Smooth muscle cell (in vitro differentiated cells): Measurements from ENCODE around the gene PLEKHA1. TPM values are rescaled to one million over a fixed set of nuclear protein-coding genes. Genes with fewer than 3 reads are reported as not detected.

Source experiments
- DNase-seq: peaks from one replicate; lab custom pipeline; 2025; ENCODE audit not compliant: unreplicated experiment; lab: John Stamatoyannopoulos, UW
- H2AFZ ChIP-seq: fragments of 200-600 bp; sonication (generic); 2 replicates; pipeline ENCODE4 v1.6.0; 2016; ENCODE audit warnings: antibody characterized with exemption, low read depth, mild to moderate bottlenecking
- H3F3A ChIP-seq: fragments of 200-600 bp; sonication (generic); 2 replicates; pipeline ENCODE4 v1.6.0; 2017; ENCODE audit warnings: antibody characterized with exemption, low read depth
- H3K27ac ChIP-seq: fragments of 200-600 bp; sonication (generic); 2 replicates; pipeline ENCODE4 v1.5.1; 2016; ENCODE audit warnings: low read depth, mild to moderate bottlenecking
- H3K27me3 ChIP-seq: fragments of 200-600 bp; sonication (generic); 2 replicates; pipeline ENCODE4 v1.6.1; 2016; ENCODE audit warnings: low read depth, mild to moderate bottlenecking
- H3K36me3 ChIP-seq: fragments of 200-600 bp; sonication (generic); 2 replicates; pipeline ENCODE4 v1.5.1; 2016; ENCODE audit warnings: low read depth
- H3K4me1 ChIP-seq: fragments of 200-600 bp; sonication (generic); 2 replicates; pipeline ENCODE4 v1.5.1; 2016; ENCODE audit warnings: low read depth
- H3K4me2 ChIP-seq: fragments of 200-600 bp; sonication (generic); 2 replicates; pipeline ENCODE4 v1.6.0; 2016; ENCODE audit warnings: mild to moderate bottlenecking
- H3K4me3 ChIP-seq: fragments of 200-600 bp; sonication (generic); 2 replicates; pipeline ENCODE4 v1.5.1; 2016; ENCODE audit warnings: mild to moderate bottlenecking
- H3K79me2 ChIP-seq: fragments of 200-600 bp; sonication (generic); 2 replicates; pipeline ENCODE4 v1.6.0; 2016; ENCODE audit warnings: low read depth, mild to moderate bottlenecking
- H3K9ac ChIP-seq: fragments of 200-600 bp; sonication (generic); 2 replicates; pipeline ENCODE4 v1.6.0; 2016; ENCODE audit warnings: low read depth
- H3K9me3 ChIP-seq: fragments of 200-600 bp; sonication (generic); replicated peaks from 2 replicates; pipeline ENCODE4 v1.5.1; 2016; ENCODE audit warnings: low read depth
- H4K20me1 ChIP-seq: fragments of 200-600 bp; sonication (generic); 2 replicates; pipeline ENCODE4 v1.6.0; 2016; ENCODE audit warnings: low read depth
- WGBS: methylation state at CpG from one replicate; pipeline ENCODE4 v1.1.7; 2016; ENCODE audit warnings: low lambda C conversion rate; 5-methylcytosine and 5-hydroxymethylcytosine counted together
- polyA plus RNA-seq: library from polyadenylated mRNA; unstranded; fragments of >200 nt; fragmentation: Nextera tagmentation; extraction: Ambion mirVana; gene quantifications from 2 replicates; pipeline ENCODE4 v1.2.1, GENCODE V29; 2016
- total RNA-seq: library from RNA; depleted of rRNA; stranded (reverse); fragments of >200 nt; gene quantifications from 2 replicates; pipeline ENCODE4 v1.2.3, GENCODE V29; 2014
- TF ChIP-seq, protein P1 (sequence below): fragments of 200-600 bp; sonication (generic); IDR thresholded peaks from 2 replicates; pipeline ENCODE4 v1.5.1; 2017; ENCODE audit warnings: borderline replicate concordance, mild to moderate bottlenecking, antibody characterized with exemption; ENCODE audit not compliant: insufficient read depth, poor library complexity, severe bottlenecking

PLEKHA1 gene
- total and polyA plus RNA-seq, 2 experiments from 2014 or later = 22.7 to 24.6 TPM

- no peaks in the 10 kb centered on the region for H3K79me2 ChIP-seq
- no peak overlapping the region for H3K9ac ChIP-seq
- no peaks in the 10 kb centered on the region for H3K27me3 ChIP-seq
- H3K4me1 ChIP-seq = peaks cover 8% of the 10 kb centered on the region
- WGBS = 91% methylated on average over 8 of the region's 8 CpGs
- no peaks in the 10 kb centered on the region for H3K36me3 ChIP-seq
- H3F3A ChIP-seq = no peaks in the 10 kb centered on the region
- H3K4me3 ChIP-seq = no peak overlapping the region
- H3K27ac ChIP-seq = no peak overlapping the region
- no peak for DNase-seq
- no peak overlapping the region for H3K4me2 ChIP-seq
- no peaks in the 10 kb centered on the region for H4K20me1 ChIP-seq
- TF ChIP-seq, protein P1, sequence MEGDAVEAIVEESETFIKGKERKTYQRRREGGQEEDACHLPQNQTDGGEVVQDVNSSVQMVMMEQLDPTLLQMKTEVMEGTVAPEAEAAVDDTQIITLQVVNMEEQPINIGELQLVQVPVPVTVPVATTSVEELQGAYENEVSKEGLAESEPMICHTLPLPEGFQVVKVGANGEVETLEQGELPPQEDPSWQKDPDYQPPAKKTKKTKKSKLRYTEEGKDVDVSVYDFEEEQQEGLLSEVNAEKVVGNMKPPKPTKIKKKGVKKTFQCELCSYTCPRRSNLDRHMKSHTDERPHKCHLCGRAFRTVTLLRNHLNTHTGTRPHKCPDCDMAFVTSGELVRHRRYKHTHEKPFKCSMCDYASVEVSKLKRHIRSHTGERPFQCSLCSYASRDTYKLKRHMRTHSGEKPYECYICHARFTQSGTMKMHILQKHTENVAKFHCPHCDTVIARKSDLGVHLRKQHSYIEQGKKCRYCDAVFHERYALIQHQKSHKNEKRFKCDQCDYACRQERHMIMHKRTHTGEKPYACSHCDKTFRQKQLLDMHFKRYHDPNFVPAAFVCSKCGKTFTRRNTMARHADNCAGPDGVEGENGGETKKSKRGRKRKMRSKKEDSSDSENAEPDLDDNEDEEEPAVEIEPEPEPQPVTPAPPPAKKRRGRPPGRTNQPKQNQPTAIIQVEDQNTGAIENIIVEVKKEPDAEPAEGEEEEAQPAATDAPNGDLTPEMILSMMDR = no peak
- H2AFZ ChIP-seq = no peak overlapping the region
- no peaks in the 10 kb centered on the region for H3K9me3 ChIP-seq
These were observed 27.2 kb upstream of the PLEKHA1 start for GRCh38 chr10:122347170-122347841.

DNA sequence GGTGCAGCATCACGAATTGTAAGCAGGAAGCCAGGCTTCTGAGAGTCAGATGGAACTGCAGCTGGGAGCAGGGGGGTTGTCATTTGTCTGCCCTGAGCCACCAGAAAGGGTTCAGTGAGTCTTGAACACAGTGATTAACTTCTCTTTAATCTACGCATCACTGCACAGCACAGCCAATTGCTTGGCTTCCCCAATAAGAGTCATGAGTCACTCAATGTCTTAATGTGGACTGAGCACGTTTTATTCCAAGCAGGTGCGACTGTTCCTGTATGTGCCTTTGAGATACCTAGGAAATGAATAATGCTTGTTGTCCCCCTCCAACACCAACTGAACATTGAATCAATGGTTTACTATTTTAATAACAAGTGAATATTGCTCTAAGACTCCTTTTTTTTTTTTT lies 26.0 kb upstream of the PLEKHA1 start:
- WGBS = 85% methylated on average over 4 of the region's 4 CpGs
- Histone ChIP-seq H3K9ac (no peak overlapping the region), H4K20me1 (no peaks in the 10 kb centered on the region), H3K4me2 (no peak overlapping the region), H2AFZ (no peak overlapping the region), H3F3A (no peaks in the 10 kb centered on the region), H3K9me3 (no peaks in the 10 kb centered on the region), H3K27me3 (no peaks in the 10 kb centered on the region), H3K27ac (no peak overlapping the region), H3K4me1 (peaks cover 8% of the 10 kb centered on the region), H3K79me2 (no peaks in the 10 kb centered on the region), H3K4me3 (no peak overlapping the region), H3K36me3 (no peaks in the 10 kb centered on the region)
- TF ChIP-seq, protein P1 = no peak
- DNase-seq = no peak

GRCh38 chr10:122348935-122349361 lies 25.6 kb upstream of the PLEKHA1 start:
- H3K79me2 ChIP-seq = no peaks in the 10 kb centered on the region
- no peak overlapping the region for H3K9ac ChIP-seq
- peaks cover 8% of the 10 kb centered on the region for H3K4me1 ChIP-seq
- no peak for DNase-seq
- no peak overlapping the region for H2AFZ ChIP-seq
- H3K4me3 ChIP-seq = no peak overlapping the region
- no peak overlapping the region for H3K4me2 ChIP-seq
- H4K20me1 ChIP-seq = no peaks in the 10 kb centered on the region
- no peak overlapping the region for H3K27ac ChIP-seq
- 89% methylated on average over 7 of the region's 7 CpGs for WGBS
- H3K9me3 ChIP-seq = no peaks in the 10 kb centered on the region
- no peaks in the 10 kb centered on the region for H3K36me3 ChIP-seq
- no peaks in the 10 kb centered on the region for H3K27me3 ChIP-seq
- no peaks in the 10 kb centered on the region for H3F3A ChIP-seq
- TF ChIP-seq, protein P1 = no peak
